T-helper 17 cell (primary cell): ENCODE data around the gene IDH3G. TPM values are rescaled to one million over a fixed set of nuclear protein-coding genes. Genes with fewer than 3 reads are reported as not detected.
"Not testable (repeated sequence)": the region's sequence is repeated elsewhere in the genome, so short reads cannot be mapped to it uniquely, and the experiment has no call there.

Experiments
- ATAC-seq: fragments of 150-1000 bp; cut with Tn5 transposase; 2 replicates; pipeline ENCODE4 v1.10.0; 2021; ENCODE audit warnings: mild to moderate bottlenecking, moderate library complexity
- DNase-seq, 3 donors: peaks; one replicate each; pipeline versions ENCODE4 v3.0.0 to v3.0.0-alpha.2; 2020 to 2021
- H3K9me3 ChIP-seq: one replicate; pipeline ENCODE4 v1.7.0; 2013; ENCODE audit warnings: low read length, mild to moderate bottlenecking; ENCODE audit not compliant: control insufficient read depth, poor library complexity, severe bottlenecking
- H3K27ac Mint-ChIP-seq: one replicate; pipeline ENCODE4 v1.8.0; 2022; ENCODE audit warnings: mild to moderate bottlenecking, moderate library complexity, mixed read lengths
- H3K27me3 Mint-ChIP-seq: one replicate; pipeline ENCODE4 v1.8.0; 2022; ENCODE audit warnings: mixed read lengths
- H3K36me3 Mint-ChIP-seq: one replicate; pipeline ENCODE4 v1.8.0; 2022; ENCODE audit warnings: low read depth, mixed read lengths
- H3K4me1 Mint-ChIP-seq: one replicate; pipeline ENCODE4 v1.8.0; 2022; ENCODE audit warnings: mild to moderate bottlenecking, mixed read lengths
- H3K4me3 Mint-ChIP-seq: one replicate; pipeline ENCODE4 v1.8.0; 2022; ENCODE audit warnings: mild to moderate bottlenecking, moderate library complexity, mixed read lengths
- total RNA-seq, 4 donors: library from RNA in 2 of 4; stranded (reverse) in 2 of 4; gene quantifications; one replicate each; pipeline ENCODE4 v1.2.3 and lab custom pipeline; 2022 to 2026

Gene IDH3G
- total RNA-seq, 2 donors from 2014 or later = 46.4 to 52.4 TPM

GRCh38 chrX:153742111-153742510 is 52.1 kb downstream of the IDH3G start:
- H3K27me3 Mint-ChIP-seq, H3K9me3 ChIP-seq, H3K27ac Mint-ChIP-seq, H3K4me3 Mint-ChIP-seq, DNase-seq, ATAC-seq, H3K36me3 Mint-ChIP-seq: not testable (repeated sequence)
- H3K4me1 Mint-ChIP-seq = peaks cover 17% of the 10 kb centered on the region

GRCh38 chrX:153741446-153741845 is 52.7 kb downstream of the IDH3G start:
- H3K27me3 Mint-ChIP-seq = no peaks in the 10 kb centered on the region
- DNase-seq = no peak
- peak overlapping the region; percentile 89 for H3K4me3 Mint-ChIP-seq
- H3K4me1 Mint-ChIP-seq = peaks cover 17% of the 10 kb centered on the region
- H3K27ac Mint-ChIP-seq = no peak overlapping the region
- H3K9me3 ChIP-seq = no peaks in the 10 kb centered on the region
- no peaks in the 10 kb centered on the region for H3K36me3 Mint-ChIP-seq
- ATAC-seq = no peak

DNA sequence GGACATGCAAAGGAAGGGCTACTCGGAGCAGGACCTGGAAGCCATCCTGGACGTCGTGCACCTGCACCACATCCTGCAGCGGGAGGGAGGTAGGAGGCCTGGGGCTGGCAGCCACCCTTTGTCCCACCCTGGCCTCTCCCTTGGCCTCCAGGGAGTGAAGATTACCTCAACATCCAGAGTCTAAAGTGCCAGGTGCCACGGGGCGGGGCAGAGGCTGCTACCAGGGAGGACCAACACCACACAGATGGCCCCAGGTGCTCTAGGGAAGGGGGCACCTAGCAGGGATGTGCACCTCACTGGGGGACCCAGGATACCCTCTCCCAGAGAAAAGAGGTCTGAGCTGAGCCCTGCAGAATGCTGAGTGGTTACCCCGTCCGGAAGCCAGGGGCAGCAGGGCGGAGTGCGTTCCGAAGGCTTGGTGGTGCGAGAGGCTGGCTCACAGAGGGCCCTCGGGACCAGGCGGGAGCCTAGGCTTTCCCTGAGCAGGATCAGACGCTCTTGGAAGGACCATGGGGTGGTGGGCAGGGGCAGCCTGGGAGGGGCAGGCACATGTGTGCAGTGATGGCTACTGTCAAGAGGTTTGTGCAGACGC is 53.4 kb downstream of the IDH3G start:
- Mint-ChIP-seq H3K4me3 (peak overlapping the region; percentile 89), H3K36me3 (no peaks in the 10 kb centered on the region), H3K27ac (peak overlapping the region; percentile 53), H3K27me3 (no peaks in the 10 kb centered on the region), H3K4me1 (peaks cover 17% of the 10 kb centered on the region)
- ATAC-seq = peak; percentile 21
- no peaks in the 10 kb centered on the region for H3K9me3 ChIP-seq
- DNase-seq = no peak

GRCh38 chrX:153739754-153740486 is 54.3 kb downstream of the IDH3G start:
- peak overlapping the region; percentile 89 for H3K4me3 Mint-ChIP-seq
- H3K36me3 Mint-ChIP-seq = no peaks in the 10 kb centered on the region
- ATAC-seq (peak; percentile 75), DNase-seq (no peak)
- H3K4me1 Mint-ChIP-seq = peaks cover 24% of the 10 kb centered on the region
- H3K9me3 ChIP-seq = no peaks in the 10 kb centered on the region
- H3K27ac Mint-ChIP-seq = peak overlapping the region; percentile 53
- no peaks in the 10 kb centered on the region for H3K27me3 Mint-ChIP-seq

DNA sequence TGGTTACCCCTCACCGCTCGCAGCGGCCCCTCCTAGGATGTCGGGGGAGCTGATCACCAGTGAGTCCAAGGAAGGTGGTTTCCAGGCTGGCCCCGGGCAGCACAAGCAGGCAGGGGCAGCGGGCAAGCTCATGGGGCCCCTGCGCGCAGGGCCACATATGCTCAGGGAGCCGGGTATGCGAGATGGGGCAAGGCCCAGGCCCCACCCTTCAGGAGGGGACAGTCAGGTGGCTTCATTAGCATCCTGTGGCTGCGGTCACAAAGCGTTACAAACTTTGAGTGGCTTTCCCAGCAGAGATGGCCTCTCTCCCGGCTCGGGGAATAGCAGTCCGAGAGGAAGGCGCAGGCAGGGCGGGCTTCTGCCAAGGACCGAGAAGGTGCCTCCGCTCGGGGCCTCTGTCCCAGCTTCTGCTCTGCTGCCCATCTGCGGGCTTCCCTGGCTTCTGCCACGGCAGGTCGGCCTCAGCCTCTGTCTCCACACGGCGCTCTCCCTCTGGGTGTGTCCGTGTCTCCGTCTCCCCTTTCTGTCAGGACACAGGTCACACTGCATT is 56.0 kb downstream of the IDH3G start:
- DNase-seq (no peak), ATAC-seq (no peak)
- H3K4me3 Mint-ChIP-seq = no peak overlapping the region
- H3K27me3 Mint-ChIP-seq = no peaks in the 10 kb centered on the region
- no peak overlapping the region for H3K27ac Mint-ChIP-seq
- peaks cover 21% of the 10 kb centered on the region for H3K4me1 Mint-ChIP-seq
- H3K36me3 Mint-ChIP-seq = no peaks in the 10 kb centered on the region
- no peaks in the 10 kb centered on the region for H3K9me3 ChIP-seq

GRCh38 chrX:153736871-153737441 is 57.2 kb downstream of the IDH3G start:
- no peaks in the 10 kb centered on the region for H3K27me3 Mint-ChIP-seq
- H3K36me3 Mint-ChIP-seq = no peaks in the 10 kb centered on the region
- ATAC-seq (no peak), DNase-seq (no peak)
- peaks cover 21% of the 10 kb centered on the region for H3K4me1 Mint-ChIP-seq
- no peak overlapping the region for H3K4me3 Mint-ChIP-seq
- no peaks in the 10 kb centered on the region for H3K9me3 ChIP-seq
- H3K27ac Mint-ChIP-seq = no peak overlapping the region

- Mint-ChIP-seq H3K36me3 (no peaks in the 10 kb centered on the region), H3K27ac (no peak overlapping the region)
Observed at GRCh38 chrX:153736071-153736820, 57.9 kb downstream of the IDH3G start.

More at GRCh38 chrX:153736071-153736820, 57.9 kb downstream of the IDH3G start:
- ATAC-seq (no peak), DNase-seq (no peak)
- no peaks in the 10 kb centered on the region for H3K9me3 ChIP-seq
- Mint-ChIP-seq H3K27me3 (no peaks in the 10 kb centered on the region), H3K4me3 (no peak overlapping the region), H3K4me1 (peaks cover 18% of the 10 kb centered on the region)

Other genes starting within 250 kb of the IDH3G start
- 10 to 100 TPM; 14.6 to 19.2 TPM for gene CCNQ, start 195.2 kb downstream of the IDH3G start, total RNA-seq
- not detected for gene DUSP9, start 147.2 kb downstream of the IDH3G start, total RNA-seq
- under 1 TPM in 1 of 2 donors, not detected in 1; 0.72 TPM for gene PNCK, start 120.6 kb downstream of the IDH3G start, total RNA-seq
- 1 to 10 TPM; 3.4 to 4.4 TPM for gene SLC6A8, start 106.4 kb downstream of the IDH3G start, total RNA-seq
- 100 to 1,000 TPM; 101 TPM for gene BCAP31, start 70.0 kb downstream of the IDH3G start, total RNA-seq
- 10 to 100 TPM; 14.7 to 17.7 TPM for gene ABCD1, start 69.5 kb downstream of the IDH3G start, total RNA-seq
- gene PLXNB3, start 30.1 kb downstream of the IDH3G start, total RNA-seq = 1 to 10 TPM in 1 of 2 donors, under 1 TPM in 1; 0.25 to 2.9 TPM
- gene SRPK3, start 13.3 kb downstream of the IDH3G start, total RNA-seq = not detected
- 100 to 1,000 TPM; 204 to 212 TPM for gene SSR4, start 293 bp upstream of the IDH3G start, total RNA-seq
- 10 to 100 TPM; 31.1 to 45.6 TPM for gene PDZD4, start 36.2 kb upstream of the IDH3G start, total RNA-seq
- 1 to 10 TPM; 2.3 to 3.9 TPM for gene L1CAM, start 91.8 kb upstream of the IDH3G start, total RNA-seq
- not detected for gene AVPR2, start 110.3 kb upstream of the IDH3G start, total RNA-seq
- 100 to 1,000 TPM; 374 to 404 TPM for gene ARHGAP4, start 131.9 kb upstream of the IDH3G start, total RNA-seq
- gene NAA10, start 140.7 kb upstream of the IDH3G start, total RNA-seq = 10 to 100 TPM; 42.8 to 48.5 TPM
- 10 to 100 TPM in 1 of 2 donors, 1 to 10 TPM in 1; 8.8 to 11.5 TPM for gene RENBP, start 150.3 kb upstream of the IDH3G start, total RNA-seq
- 10 to 100 TPM; 65.7 to 65.8 TPM for gene HCFC1, start 177.4 kb upstream of the IDH3G start, total RNA-seq
- gene TMEM187, start 178.4 kb upstream of the IDH3G start, total RNA-seq = 1 to 10 TPM; 2.4 to 3.0 TPM
- gene IRAK1, start 225.5 kb upstream of the IDH3G start, total RNA-seq = 10 to 100 TPM; 75.3 to 92.5 TPM